ENCODE results near the gene PTPRA. TPM values are rescaled to one million over a fixed set of nuclear protein-coding genes. Genes with fewer than 3 reads are reported as not detected.
"Not testable (repeated sequence)": the region's sequence is repeated elsewhere in the genome, so short reads cannot be mapped to it uniquely, and the experiment has no call there.

The PTPRA gene
- total RNA-seq, 1 experiment from 2014 or later: 56.9 TPM

DNA sequence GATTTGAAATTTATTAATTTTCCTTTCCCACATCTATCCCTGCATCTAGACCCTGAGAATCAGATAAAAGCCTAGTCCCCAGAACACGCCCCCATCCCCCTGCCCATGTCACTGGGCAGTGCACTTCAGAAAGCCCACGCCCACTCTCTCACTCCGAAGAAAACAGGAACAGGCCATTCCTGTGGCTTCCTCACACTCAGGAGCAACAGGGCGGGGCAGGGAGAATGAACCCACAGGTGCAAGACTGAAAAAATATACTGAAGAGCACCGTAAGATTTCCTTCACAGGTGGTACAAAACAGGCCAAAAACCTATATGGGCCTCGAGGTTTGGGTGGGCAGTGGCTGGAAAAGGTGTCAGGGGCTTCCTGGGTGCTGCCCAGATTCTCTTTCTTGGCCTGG lies 201.5 kb downstream of the PTPRA start:
- CTCF ChIA-PET: interaction anchor here (1.1 kb wide), 1 partner anchor 21 kb away, joined by 3 read pairs; no protein-coding TSS in a partner anchor
- TF ChIP-seq EZH2 (IDR thresholded peaks at IDR 0.05; ENCODE audit: borderline replicate concordance, low read depth, low read length, poor library complexity, severe bottlenecking): no peak
- TF ChIP-seq, protein P1, sequence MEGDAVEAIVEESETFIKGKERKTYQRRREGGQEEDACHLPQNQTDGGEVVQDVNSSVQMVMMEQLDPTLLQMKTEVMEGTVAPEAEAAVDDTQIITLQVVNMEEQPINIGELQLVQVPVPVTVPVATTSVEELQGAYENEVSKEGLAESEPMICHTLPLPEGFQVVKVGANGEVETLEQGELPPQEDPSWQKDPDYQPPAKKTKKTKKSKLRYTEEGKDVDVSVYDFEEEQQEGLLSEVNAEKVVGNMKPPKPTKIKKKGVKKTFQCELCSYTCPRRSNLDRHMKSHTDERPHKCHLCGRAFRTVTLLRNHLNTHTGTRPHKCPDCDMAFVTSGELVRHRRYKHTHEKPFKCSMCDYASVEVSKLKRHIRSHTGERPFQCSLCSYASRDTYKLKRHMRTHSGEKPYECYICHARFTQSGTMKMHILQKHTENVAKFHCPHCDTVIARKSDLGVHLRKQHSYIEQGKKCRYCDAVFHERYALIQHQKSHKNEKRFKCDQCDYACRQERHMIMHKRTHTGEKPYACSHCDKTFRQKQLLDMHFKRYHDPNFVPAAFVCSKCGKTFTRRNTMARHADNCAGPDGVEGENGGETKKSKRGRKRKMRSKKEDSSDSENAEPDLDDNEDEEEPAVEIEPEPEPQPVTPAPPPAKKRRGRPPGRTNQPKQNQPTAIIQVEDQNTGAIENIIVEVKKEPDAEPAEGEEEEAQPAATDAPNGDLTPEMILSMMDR (conservative IDR thresholded peaks at IDR 0.05; ENCODE audit: low read depth, low read length): no peak

DNA sequence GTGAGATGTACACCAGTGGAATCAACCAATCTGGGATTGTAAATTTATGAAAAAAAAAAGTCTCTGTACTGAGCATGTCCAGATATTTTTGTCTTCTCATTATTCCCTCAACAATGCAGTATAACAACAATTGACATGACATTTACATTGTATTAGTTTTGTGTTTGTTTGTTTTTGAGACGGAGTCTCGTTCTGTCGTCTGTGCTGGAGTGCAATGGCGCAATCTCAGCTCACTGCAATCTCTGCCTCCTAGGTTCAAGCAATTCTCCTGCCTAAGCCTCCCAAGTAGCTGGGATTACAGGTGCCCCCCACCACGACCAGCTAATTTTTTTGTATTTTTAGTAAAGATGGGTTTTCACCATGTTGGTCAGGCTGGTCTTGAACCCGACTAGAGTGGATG lies 202.0 kb downstream of the PTPRA start:
- H3K36me3 ChIP-seq (ENCODE audit: insufficient read depth, low read length, poor library complexity, severe bottlenecking); intact Hi-C loops (cut with micrococcal nuclease; ENCODE audit: unreplicated experiment); POLR2A ChIA-PET (ENCODE audit: low non-redundant PET); H3K4me1 ChIP-seq (ENCODE audit: insufficient read depth, low read length, poor library complexity, severe bottlenecking); H3K27ac ChIP-seq (ENCODE audit: low read depth, low read length, poor library complexity, severe bottlenecking); DNase-seq (ENCODE audit: low spot score); H3K9me3 ChIP-seq (ENCODE audit: low read depth, low read length, poor library complexity, severe bottlenecking); BruUV-seq (replicated peaks); H3K4me3 ChIP-seq (ENCODE audit: low read depth, low read length, poor library complexity, severe bottlenecking): not testable (repeated sequence)
- peaks cover 18% of the 10 kb centered on the region for H3K27me3 ChIP-seq (replicated peaks; ENCODE audit: insufficient read depth, low read depth, low read length, poor library complexity)
- CTCF ChIA-PET: interaction anchor here (1.1 kb wide), 1 partner anchor 22 kb away, joined by 3 read pairs; no protein-coding TSS in a partner anchor

More for the DNA sequence above, 201.5 kb downstream of the PTPRA start:
- no peak for DNase-seq (ENCODE audit: low spot score)
- H3K36me3 ChIP-seq (ENCODE audit: insufficient read depth, low read length, poor library complexity, severe bottlenecking): no peaks in the 10 kb centered on the region
- H3K4me3 ChIP-seq (ENCODE audit: low read depth, low read length, poor library complexity, severe bottlenecking): no peak overlapping the region
- BruUV-seq (replicated peaks): no TSS peak
- POLR2A ChIA-PET (ENCODE audit: low non-redundant PET): no interaction called here
- peaks cover 18% of the 10 kb centered on the region for H3K27me3 ChIP-seq (replicated peaks; ENCODE audit: insufficient read depth, low read depth, low read length, poor library complexity)
- H3K9me3 ChIP-seq (ENCODE audit: low read depth, low read length, poor library complexity, severe bottlenecking): no peaks in the 10 kb centered on the region
- intact Hi-C loops (cut with micrococcal nuclease; ENCODE audit: unreplicated experiment): no loop called here
- H3K27ac ChIP-seq (ENCODE audit: low read depth, low read length, poor library complexity, severe bottlenecking): no peak overlapping the region
- H3K4me1 ChIP-seq (ENCODE audit: insufficient read depth, low read length, poor library complexity, severe bottlenecking): no peaks in the 10 kb centered on the region

DNA sequence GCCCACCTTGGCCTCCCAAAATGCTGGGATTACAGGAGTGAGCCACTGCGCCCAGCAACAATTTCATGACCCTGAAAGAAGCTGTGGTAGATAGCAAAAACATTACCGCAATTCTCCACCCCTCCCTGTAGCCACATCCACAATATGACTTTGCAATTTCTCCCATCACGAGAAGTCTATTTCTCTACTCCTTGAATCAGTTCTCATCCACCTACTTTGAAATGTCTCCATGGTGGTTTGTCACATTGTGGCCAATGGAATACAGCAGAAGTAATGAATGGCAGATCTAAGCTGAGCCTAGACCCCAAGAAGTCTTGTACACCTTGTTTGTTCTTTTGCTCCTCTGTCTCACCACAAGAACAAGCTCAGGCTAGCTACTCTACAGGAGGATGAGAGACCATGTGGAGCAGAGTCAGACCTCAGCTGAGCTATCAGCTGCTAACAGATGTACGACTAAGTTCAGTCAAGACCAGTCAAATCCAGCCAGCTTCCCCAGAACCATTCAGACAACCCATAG lies 204.4 kb downstream of the PTPRA start:
- Histone ChIP-seq H3K4me3 (ENCODE audit: low read depth, low read length, poor library complexity, severe bottlenecking) (no peak overlapping the region), H3K27me3 (replicated peaks; ENCODE audit: insufficient read depth, low read depth, low read length, poor library complexity) (peaks cover 32% of the 10 kb centered on the region), H3K4me1 (ENCODE audit: insufficient read depth, low read length, poor library complexity, severe bottlenecking) (no peaks in the 10 kb centered on the region), H3K9me3 (ENCODE audit: low read depth, low read length, poor library complexity, severe bottlenecking) (no peaks in the 10 kb centered on the region), H3K27ac (ENCODE audit: low read depth, low read length, poor library complexity, severe bottlenecking) (no peak overlapping the region), H3K36me3 (ENCODE audit: insufficient read depth, low read length, poor library complexity, severe bottlenecking) (no peaks in the 10 kb centered on the region)
- DNase-seq (ENCODE audit: low spot score): no peak
- ChIA-PET CTCF (interaction anchor here (0.9 kb wide), 1 partner anchor 24 kb away, joined by 4 read pairs; no protein-coding TSS in a partner anchor), POLR2A (ENCODE audit: low non-redundant PET) (no interaction called here)
- TF ChIP-seq, protein P1 (conservative IDR thresholded peaks at IDR 0.05; ENCODE audit: low read depth, low read length): no peak
- intact Hi-C loops (cut with micrococcal nuclease; ENCODE audit: unreplicated experiment): no loop called here
- BruUV-seq (replicated peaks): no TSS peak

DNA sequence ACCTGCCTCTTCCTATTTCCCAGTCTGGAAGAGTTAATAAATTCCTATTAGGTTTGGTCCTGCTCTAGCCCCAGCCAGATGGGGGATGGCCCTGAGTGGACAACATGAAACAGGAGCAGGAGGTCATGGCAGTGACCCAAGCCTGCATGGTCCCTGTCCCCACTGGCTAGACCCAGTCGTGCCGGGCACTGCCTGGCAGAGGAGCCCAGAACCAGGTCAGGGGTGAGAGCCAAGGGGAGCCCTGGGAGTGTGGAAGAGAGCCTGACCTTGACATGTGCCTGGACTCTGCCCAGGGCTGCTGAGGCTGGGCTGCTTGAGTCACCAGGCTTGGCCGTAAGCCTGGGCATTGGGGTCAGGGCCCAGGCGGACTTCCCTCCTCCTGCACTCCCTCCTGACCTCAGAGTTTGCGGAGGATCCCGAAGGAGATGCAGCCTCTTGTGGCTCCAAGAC lies 207.7 kb downstream of the PTPRA start:
- TF ChIP-seq, protein P1 (conservative IDR thresholded peaks at IDR 0.05; ENCODE audit: low read depth, low read length): no peak
- no peak for TF ChIP-seq EZH2 (IDR thresholded peaks at IDR 0.05; ENCODE audit: borderline replicate concordance, low read depth, low read length, poor library complexity, severe bottlenecking)
- no peaks in the 10 kb centered on the region for H3K4me1 ChIP-seq (ENCODE audit: insufficient read depth, low read length, poor library complexity, severe bottlenecking)
- no peak overlapping the region for H3K4me3 ChIP-seq (ENCODE audit: low read depth, low read length, poor library complexity, severe bottlenecking)
- no peaks in the 10 kb centered on the region for H3K9me3 ChIP-seq (ENCODE audit: low read depth, low read length, poor library complexity, severe bottlenecking)
- CTCF ChIA-PET: no interaction called here
- no peak overlapping the region for H3K27ac ChIP-seq (ENCODE audit: low read depth, low read length, poor library complexity, severe bottlenecking)
- intact Hi-C loops (cut with micrococcal nuclease; ENCODE audit: unreplicated experiment): no loop called here
- no peak for DNase-seq (ENCODE audit: low spot score)
- peaks cover 45% of the 10 kb centered on the region for H3K27me3 ChIP-seq (replicated peaks; ENCODE audit: insufficient read depth, low read depth, low read length, poor library complexity)
- POLR2A ChIA-PET (ENCODE audit: low non-redundant PET): no interaction called here
- H3K36me3 ChIP-seq (ENCODE audit: insufficient read depth, low read length, poor library complexity, severe bottlenecking): no peaks in the 10 kb centered on the region
- BruUV-seq (replicated peaks): no TSS peak
